ENCODE measurements around the gene SLC25A48. TPM values are rescaled to one million over a fixed set of nuclear protein-coding genes. Genes with fewer than 3 reads are reported as not detected.
"Not testable (repeated sequence)": the region's sequence is repeated elsewhere in the genome, so short reads cannot be mapped to it uniquely, and the experiment has no call there.

SLC25A48 gene
- total and polyA plus RNA-seq, 5 experiments from 2014 or later = not detected

DNA sequence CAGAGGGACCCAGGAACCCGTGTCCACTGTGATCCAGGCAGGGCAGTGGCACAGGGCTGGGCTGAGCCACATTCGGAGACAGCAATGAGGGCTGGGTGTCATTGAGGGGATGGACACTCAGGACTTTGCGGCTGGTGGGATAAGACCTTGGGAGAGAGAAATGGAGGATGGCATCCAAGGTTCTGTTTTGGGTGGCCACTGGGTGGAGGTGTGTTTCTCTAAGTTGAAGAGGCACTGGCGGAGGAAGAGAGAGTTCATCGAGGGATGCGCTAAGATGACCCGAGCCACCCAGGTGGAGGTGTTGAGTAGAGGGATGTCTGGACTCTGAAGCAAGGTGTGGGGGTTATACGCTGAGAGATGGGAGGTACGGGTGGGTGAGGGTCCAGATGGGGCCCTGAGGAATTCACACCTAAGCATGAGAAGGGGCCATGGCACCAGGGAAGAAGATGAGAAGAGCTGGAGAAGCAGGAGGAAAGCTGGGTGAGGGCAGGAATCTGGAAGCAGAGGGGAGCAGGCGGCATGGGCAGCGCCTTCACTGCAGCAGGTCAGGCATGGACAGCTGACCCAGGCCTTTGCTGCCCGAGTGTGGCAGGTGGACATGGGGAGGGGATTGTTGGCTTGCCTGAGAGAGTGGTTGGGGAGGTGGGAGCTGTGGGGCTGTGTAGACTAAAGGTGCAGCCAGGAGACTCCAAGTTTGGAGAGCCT lies 2.5 kb upstream of the SLC25A48 start:
- POLR2A ChIA-PET = no interaction called here
- peaks cover 0 to 4% (median 0%) of the 10 kb centered on the region in 3 donors for H3K36me3 Mint-ChIP-seq
- H3K27ac Mint-ChIP-seq = no peak overlapping the region
- no peak for ATAC-seq
- peaks cover 20 to 54% (median 47%) of the 10 kb centered on the region in 5 donors for H3K27me3 Mint-ChIP-seq
- H3K9me3 Mint-ChIP-seq = peaks cover 0 to 6% (median 0%) of the 10 kb centered on the region in 9 donors
- no peak overlapping the region for H3K4me3 Mint-ChIP-seq
- no peak for DNase-seq
- H3K4me1 Mint-ChIP-seq = peaks cover 3 to 10% (median 6%) of the 10 kb centered on the region in 4 donors

GRCh38 chr5:135832941-135833920 lies 1.2 kb upstream of the SLC25A48 start:
- ATAC-seq = no peak
- Mint-ChIP-seq H3K4me3 (no peak overlapping the region), H3K9me3 (peaks cover 0 to 15% (median 6%) of the 10 kb centered on the region in 9 donors), H3K27me3 (peaks cover 21 to 61% (median 52%) of the 10 kb centered on the region in 5 donors), H3K4me1 (peaks cover 3 to 10% (median 6%) of the 10 kb centered on the region in 4 donors), H3K27ac (no peak overlapping the region), H3K36me3 (peaks cover 0 to 5% (median 4%) of the 10 kb centered on the region in 3 donors)
- POLR2A ChIA-PET = no interaction called here
- DNase-seq = no peak

DNA sequence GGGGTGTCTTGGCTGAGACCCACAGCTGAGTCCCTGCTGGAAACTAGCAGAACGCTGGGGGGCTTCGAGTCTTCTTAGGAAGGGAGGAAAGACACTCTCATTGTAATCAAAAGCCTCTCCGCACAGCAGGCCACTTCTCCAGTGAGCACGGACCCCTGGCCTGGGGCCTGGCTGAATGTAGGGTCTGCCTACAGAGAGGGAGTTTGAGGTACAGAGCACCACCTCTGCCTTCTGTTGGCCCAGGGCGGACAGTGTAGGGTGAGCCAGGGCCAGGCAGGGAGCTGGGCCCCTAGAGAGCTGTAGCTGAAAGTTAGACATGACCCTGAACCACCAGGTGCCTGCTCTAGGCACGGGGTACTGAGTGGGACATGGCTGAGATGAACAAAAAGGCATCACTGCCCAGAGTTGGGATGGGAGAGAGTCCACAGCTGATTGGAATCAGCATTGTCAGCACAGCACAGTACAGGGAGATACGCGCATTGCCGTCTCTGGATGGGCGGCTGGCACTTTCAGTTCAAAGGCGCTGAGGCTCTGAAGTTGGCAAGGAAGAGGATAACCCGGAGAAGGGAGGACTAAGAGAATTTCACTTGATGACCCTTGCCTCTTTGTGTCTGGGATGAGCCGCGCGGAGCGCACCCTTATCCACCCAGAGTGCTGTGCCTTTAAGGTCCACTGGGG lies 363 bp upstream of the SLC25A48 start:
- Mint-ChIP-seq H3K4me1 (peaks cover 3 to 10% (median 6%) of the 10 kb centered on the region in 4 donors), H3K27me3 (peaks cover 21 to 61% (median 48%) of the 10 kb centered on the region in 5 donors), H3K4me3 (peak overlapping the region in 3 of 10 donors; percentile 2 to 51 (median 24)), H3K9me3 (peaks cover 0 to 15% (median 7%) of the 10 kb centered on the region in 9 donors), H3K27ac (peak overlapping the region in 1 of 10 donors; percentile 57), H3K36me3 (peaks cover 0 to 5% (median 4%) of the 10 kb centered on the region in 3 donors)
- ATAC-seq (no peak), DNase-seq (no peak)
- POLR2A ChIA-PET = no interaction called here

DNA sequence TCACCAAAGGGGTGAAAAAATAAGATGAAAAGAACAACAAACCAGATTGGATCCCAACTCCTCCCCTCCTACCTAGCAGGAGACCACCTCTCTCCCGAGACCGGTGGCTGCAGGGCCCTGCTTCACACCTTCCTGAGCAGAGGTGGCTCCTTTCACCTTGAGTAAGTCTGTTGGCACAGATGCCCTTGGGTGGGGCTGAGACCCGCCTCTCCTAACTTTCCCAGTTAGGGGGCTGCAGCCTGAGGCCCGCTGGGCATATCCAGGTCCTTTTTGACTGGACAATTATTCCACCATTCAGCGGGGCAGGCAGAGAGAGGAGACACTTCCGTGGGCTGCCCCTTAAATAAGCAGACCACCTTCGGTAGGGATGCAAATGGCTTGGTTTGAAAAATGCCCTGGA lies 1.3 kb downstream of the SLC25A48 start:
- peaks cover 0 to 17% (median 9%) of the 10 kb centered on the region in 9 donors for H3K9me3 Mint-ChIP-seq
- DNase-seq = no peak
- peaks cover 0 to 5% (median 4%) of the 10 kb centered on the region in 3 donors for H3K36me3 Mint-ChIP-seq
- no peak overlapping the region for H3K27ac Mint-ChIP-seq
- H3K4me1 Mint-ChIP-seq = peaks cover 3 to 8% (median 6%) of the 10 kb centered on the region in 4 donors
- peaks cover 19 to 56% (median 37%) of the 10 kb centered on the region in 5 donors for H3K27me3 Mint-ChIP-seq
- H3K4me3 Mint-ChIP-seq = no peak overlapping the region
- ATAC-seq = no peak
- POLR2A ChIA-PET = no interaction called here

DNA sequence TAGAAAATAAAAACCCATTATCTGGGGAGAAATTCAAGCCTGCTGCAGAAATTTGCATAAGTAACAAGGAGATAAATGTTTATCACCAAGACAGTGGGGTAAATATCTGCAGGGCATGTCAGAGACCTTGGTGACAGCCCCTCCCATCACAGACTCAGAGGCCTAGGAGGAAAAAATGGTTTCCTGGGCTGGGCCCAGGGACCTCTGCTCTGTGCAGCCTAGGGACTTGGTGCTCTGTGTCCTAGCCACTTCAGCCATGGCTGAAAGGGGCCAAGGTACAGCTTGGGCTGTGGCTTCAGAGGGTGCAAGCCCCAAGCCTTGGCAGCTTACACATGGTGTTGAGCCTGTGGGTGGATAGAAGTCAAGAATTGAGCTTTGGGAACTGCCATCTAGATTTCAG lies 3.9 kb downstream of the SLC25A48 start:
- H3K4me1 Mint-ChIP-seq, POLR2A ChIA-PET, ATAC-seq, H3K4me3 Mint-ChIP-seq, H3K27ac Mint-ChIP-seq, DNase-seq, H3K36me3 Mint-ChIP-seq: not testable (repeated sequence)
- Mint-ChIP-seq H3K27me3 (peaks cover 11 to 49% (median 23%) of the 10 kb centered on the region in 5 donors), H3K9me3 (peaks cover 0 to 17% (median 9%) of the 10 kb centered on the region in 9 donors)

DNA sequence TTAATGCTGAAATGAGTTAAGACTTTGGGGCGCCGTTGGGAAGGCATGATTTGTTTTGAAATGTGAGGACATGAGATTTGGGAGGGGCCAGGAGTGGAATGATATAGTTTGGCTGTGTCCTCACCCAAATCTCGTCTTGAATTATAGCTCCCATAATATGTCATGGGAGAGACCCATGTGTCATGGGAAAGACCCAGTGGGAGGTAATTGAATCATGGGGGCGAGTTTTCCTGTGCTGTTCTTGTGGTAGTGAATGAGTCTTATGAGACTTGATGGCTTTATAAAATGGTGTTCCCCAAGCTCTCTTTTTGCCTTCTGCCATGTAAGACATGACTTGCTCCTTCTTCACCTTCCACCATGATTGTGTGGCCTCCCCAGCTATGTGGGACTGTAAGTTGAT lies 5.1 kb downstream of the SLC25A48 start:
- H3K36me3 Mint-ChIP-seq = peaks cover 0 to 5% (median 0%) of the 10 kb centered on the region in 3 donors
- DNase-seq (no peak), ATAC-seq (no peak)
- peaks cover 6 to 41% (median 17%) of the 10 kb centered on the region in 5 donors for H3K27me3 Mint-ChIP-seq
- H3K4me1 Mint-ChIP-seq = no peaks in the 10 kb centered on the region
- H3K9me3 Mint-ChIP-seq = peaks cover 0 to 17% (median 9%) of the 10 kb centered on the region in 9 donors
- no peak overlapping the region for H3K4me3 Mint-ChIP-seq
- POLR2A ChIA-PET = no interaction called here
- no peak overlapping the region for H3K27ac Mint-ChIP-seq

- H3K9me3 Mint-ChIP-seq = peaks cover 0 to 17% (median 9%) of the 10 kb centered on the region in 9 donors
- H3K36me3 Mint-ChIP-seq = peaks cover 0 to 5% (median 0%) of the 10 kb centered on the region in 3 donors
- DNase-seq = no peak
- no peak for ATAC-seq
- peaks cover 6 to 40% (median 16%) of the 10 kb centered on the region in 5 donors for H3K27me3 Mint-ChIP-seq
- no peak overlapping the region for H3K27ac Mint-ChIP-seq
- POLR2A ChIA-PET = no interaction called here
- H3K4me1 Mint-ChIP-seq = no peaks in the 10 kb centered on the region
- no peak overlapping the region for H3K4me3 Mint-ChIP-seq
Measured at GRCh38 chr5:135840959-135841358, 6.5 kb downstream of the SLC25A48 start.

DNA sequence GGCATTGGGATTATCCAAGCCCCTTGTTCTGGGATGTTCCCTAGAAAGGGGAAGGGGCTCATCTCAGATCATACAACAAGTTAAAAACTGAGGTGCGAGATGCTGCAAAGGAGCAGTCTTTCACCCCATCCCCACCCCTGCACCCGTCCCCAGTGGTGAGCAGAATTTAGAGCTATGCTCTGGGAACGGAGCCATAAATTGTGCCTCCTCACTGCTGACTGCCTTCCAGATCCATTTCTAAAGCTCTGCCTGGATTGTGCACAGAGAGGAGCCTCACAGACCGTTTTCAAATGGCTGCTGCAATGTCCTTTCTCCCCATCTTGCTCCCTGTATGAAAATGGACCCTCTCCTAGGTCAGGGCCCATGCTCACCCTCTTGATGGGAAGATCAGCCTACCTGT lies 8.3 kb downstream of the SLC25A48 start:
- POLR2A ChIA-PET = no interaction called here

DNA sequence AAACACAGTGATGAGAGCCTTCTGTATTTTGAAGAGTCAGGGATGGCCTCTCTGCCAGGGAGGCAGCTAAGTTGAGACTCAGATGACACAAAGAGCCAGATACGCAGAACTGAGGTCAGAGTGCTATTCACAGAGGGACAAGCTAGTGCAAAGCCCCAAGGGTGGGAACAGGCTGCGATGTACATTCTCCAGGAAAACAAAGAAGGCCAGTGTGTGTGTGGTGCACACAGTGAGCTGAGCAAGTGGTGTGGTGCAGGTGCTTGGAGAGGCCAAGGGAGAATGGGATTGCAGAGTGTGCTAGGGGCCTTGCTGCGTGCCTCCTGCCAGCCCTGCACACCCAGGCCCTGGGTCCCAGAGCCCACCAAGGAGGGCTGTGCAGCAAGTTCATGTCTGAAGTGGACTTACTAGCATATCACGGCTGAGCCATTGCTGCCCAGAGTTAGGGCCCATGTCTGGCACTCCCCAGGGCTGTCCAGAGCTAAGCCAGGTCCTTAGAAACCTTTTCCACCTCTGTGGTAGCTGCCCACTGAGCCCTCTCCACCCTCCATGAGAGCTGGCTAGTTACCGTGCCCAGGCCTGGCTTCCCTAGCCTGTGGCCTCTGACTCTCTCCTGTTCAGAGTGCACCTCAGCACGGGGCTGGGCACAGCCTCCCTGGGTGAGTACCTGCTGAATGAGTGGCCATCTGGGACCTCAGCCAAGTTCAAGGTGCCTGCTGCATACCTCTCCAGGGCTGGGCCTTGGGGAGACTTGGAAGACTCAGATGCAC lies 9.3 kb downstream of the SLC25A48 start:
- Mint-ChIP-seq H3K9me3 (peaks cover 0 to 8% (median 0%) of the 10 kb centered on the region in 9 donors), H3K27ac (no peak overlapping the region), H3K4me3 (no peak overlapping the region), H3K36me3 (no peaks in the 10 kb centered on the region), H3K27me3 (peaks cover 0 to 26% (median 10%) of the 10 kb centered on the region in 5 donors), H3K4me1 (peaks cover 0 to 2% (median 0%) of the 10 kb centered on the region in 4 donors)
- no peak for DNase-seq
- no peak for ATAC-seq
- POLR2A ChIA-PET = no interaction called here

More for the DNA sequence above, 8.3 kb downstream of the SLC25A48 start:
- Mint-ChIP-seq H3K27ac (no peak overlapping the region), H3K4me3 (no peak overlapping the region), H3K4me1 (peaks cover 0 to 2% (median 0%) of the 10 kb centered on the region in 4 donors), H3K27me3 (peaks cover 0 to 26% (median 10%) of the 10 kb centered on the region in 5 donors), H3K9me3 (peaks cover 0 to 17% (median 4%) of the 10 kb centered on the region in 9 donors), H3K36me3 (peaks cover 0 to 5% (median 0%) of the 10 kb centered on the region in 3 donors)
- DNase-seq (no peak), ATAC-seq (no peak)

GRCh38 chr5:135846311-135846710 lies 11.8 kb downstream of the SLC25A48 start:
- H3K4me1 Mint-ChIP-seq = peaks cover 0 to 2% (median 0%) of the 10 kb centered on the region in 4 donors
- H3K27me3 Mint-ChIP-seq = peaks cover 0 to 17% (median 9%) of the 10 kb centered on the region in 5 donors
- no peak overlapping the region for H3K27ac Mint-ChIP-seq
- peaks cover 0 to under 1% (median 0%) of the 10 kb centered on the region in 9 donors for H3K9me3 Mint-ChIP-seq
- DNase-seq (no peak), ATAC-seq (no peak)
- POLR2A ChIA-PET = no interaction called here
- no peaks in the 10 kb centered on the region for H3K36me3 Mint-ChIP-seq
- H3K4me3 Mint-ChIP-seq = no peak overlapping the region

DNA sequence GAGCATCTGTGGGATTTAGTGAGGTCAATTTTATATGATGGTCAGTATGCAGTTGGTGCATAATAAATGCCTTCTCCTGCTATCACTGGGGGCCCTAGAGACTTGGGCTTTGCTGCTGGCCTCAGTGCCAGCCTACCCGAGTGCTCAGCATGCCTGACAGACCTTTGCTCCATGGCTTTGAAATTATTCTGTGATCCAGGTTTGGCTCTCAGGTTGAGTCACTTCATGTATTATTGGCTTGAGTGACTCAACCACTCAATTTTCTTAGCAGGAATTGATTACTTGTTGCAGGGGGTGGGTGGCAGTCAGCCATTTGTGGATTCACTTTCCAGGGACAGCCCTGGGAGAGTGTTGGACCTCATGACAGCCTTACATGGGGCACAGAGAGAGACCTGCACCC lies 13.5 kb downstream of the SLC25A48 start:
- no peak for ATAC-seq

More for the DNA sequence above, 13.5 kb downstream of the SLC25A48 start:
- no peak for DNase-seq
- POLR2A ChIA-PET = no interaction called here
- peaks cover 0 to 15% (median 7%) of the 10 kb centered on the region in 5 donors for H3K27me3 Mint-ChIP-seq
- H3K4me1 Mint-ChIP-seq = peaks cover 0 to 2% (median 0%) of the 10 kb centered on the region in 4 donors
- H3K9me3 Mint-ChIP-seq = peaks cover 0 to 2% (median 0%) of the 10 kb centered on the region in 9 donors
- no peaks in the 10 kb centered on the region for H3K36me3 Mint-ChIP-seq
- H3K27ac Mint-ChIP-seq = no peak overlapping the region
- no peak overlapping the region for H3K4me3 Mint-ChIP-seq
